ENCODE measurements around the gene ZNF280C. TPM values are rescaled to one million over a fixed set of nuclear protein-coding genes. Genes with fewer than 3 reads are reported as not detected.

ZNF280C gene
- total RNA-seq, 1 donor from 2014 or later: 13.2 TPM

DNA sequence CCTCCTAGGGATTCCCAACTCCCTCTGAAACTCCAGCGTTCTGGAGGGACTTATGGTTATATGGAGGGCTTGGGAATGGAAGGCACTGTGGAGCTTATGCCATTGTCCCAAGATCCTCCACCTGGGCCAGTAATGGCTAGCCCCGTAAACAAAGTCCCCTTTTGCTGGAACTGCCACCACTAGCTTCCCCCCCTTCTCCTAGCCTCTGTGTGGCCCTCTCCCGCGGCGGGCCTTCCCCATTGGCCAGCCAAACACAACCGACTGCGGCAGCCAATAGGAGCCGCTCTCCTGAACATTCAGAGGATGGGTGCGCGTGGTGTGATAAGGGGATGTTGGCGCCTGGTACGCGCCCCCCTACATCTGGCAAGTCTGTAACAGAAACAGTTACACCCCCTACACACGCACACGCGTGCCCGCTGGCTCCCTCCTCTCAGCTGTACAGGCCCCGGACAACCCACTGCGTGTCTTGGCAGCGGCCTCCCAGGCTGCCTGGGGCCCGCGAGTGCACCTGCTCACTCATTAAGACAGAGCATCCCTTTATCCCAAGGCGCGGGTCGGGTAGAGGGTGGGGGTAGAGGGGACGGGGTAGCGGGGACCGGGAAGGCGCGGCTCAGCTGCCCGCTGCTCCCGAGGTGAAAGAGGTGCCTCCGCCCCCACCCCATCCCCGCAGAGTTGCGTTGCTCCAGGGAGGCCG, 97.8 kb downstream of the ZNF280C start:
- no peak overlapping the region for H3K27ac Mint-ChIP-seq
- no peak for DNase-seq (ENCODE audit: extremely low spot score, unreplicated experiment)
- no peak for TF ChIP-seq CTCF (conservative IDR thresholded peaks at IDR 0.05)
- H3K27me3 Mint-ChIP-seq: peaks cover 12% of the 10 kb centered on the region
- peaks cover 6% of the 10 kb centered on the region for H3K4me1 Mint-ChIP-seq (ENCODE audit: unreplicated experiment)
- H3K9me3 Mint-ChIP-seq: no peaks in the 10 kb centered on the region
- peak overlapping the region; percentile 83 for H3K4me3 Mint-ChIP-seq
- no peaks in the 10 kb centered on the region for H3K36me3 Mint-ChIP-seq

DNA sequence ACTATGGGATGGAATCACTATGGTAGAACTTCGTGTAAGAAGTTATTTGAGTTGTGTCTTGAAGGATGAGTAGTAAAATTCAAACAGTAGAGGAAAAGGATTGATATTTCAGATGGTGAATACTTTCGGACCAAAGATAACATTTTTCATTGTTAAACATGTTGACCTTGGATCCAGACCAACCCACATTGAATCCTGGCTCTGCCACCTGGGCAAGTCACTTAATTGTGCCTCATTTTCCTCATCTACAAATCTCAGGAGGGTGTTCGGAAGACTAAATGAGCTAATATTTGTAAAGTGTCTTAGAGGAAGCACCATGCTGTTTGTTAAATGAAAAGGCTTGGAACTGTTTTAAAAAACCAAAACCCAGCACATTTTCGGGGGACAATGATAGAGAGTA, 101.7 kb downstream of the ZNF280C start:
- Mint-ChIP-seq H3K4me1 (ENCODE audit: unreplicated experiment) (no peaks in the 10 kb centered on the region), H3K36me3 (peaks cover under 1% of the 10 kb centered on the region), H3K4me3 (peak overlapping the region; percentile 88), H3K9me3 (no peaks in the 10 kb centered on the region), H3K27me3 (peaks cover 9% of the 10 kb centered on the region), H3K27ac (no peak overlapping the region)
- no peak for TF ChIP-seq CTCF (conservative IDR thresholded peaks at IDR 0.05)
- no peak for DNase-seq (ENCODE audit: extremely low spot score, unreplicated experiment)

DNA sequence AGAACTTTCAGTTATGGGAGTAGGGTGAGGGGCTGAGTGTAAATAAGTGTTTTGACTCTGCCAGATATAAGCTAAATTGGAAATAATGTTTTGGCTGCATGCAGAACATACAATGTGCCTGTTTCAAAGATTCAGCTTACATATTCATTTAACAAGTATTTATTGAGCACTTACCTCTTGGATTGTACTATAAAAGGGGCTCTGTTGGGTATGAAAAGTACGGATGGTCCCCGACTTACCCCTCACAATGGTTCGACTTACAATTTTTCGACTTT, 102.3 kb downstream of the ZNF280C start:
- H3K27ac Mint-ChIP-seq: peak overlapping the region; percentile 87
- no peak for DNase-seq (ENCODE audit: extremely low spot score, unreplicated experiment)
- H3K27me3 Mint-ChIP-seq: peaks cover 9% of the 10 kb centered on the region
- no peak for TF ChIP-seq CTCF (conservative IDR thresholded peaks at IDR 0.05)
- no peaks in the 10 kb centered on the region for H3K9me3 Mint-ChIP-seq
- H3K4me3 Mint-ChIP-seq: peak overlapping the region; percentile 88
- peaks cover 3% of the 10 kb centered on the region for H3K36me3 Mint-ChIP-seq
- H3K4me1 Mint-ChIP-seq (ENCODE audit: unreplicated experiment): no peaks in the 10 kb centered on the region

DNA sequence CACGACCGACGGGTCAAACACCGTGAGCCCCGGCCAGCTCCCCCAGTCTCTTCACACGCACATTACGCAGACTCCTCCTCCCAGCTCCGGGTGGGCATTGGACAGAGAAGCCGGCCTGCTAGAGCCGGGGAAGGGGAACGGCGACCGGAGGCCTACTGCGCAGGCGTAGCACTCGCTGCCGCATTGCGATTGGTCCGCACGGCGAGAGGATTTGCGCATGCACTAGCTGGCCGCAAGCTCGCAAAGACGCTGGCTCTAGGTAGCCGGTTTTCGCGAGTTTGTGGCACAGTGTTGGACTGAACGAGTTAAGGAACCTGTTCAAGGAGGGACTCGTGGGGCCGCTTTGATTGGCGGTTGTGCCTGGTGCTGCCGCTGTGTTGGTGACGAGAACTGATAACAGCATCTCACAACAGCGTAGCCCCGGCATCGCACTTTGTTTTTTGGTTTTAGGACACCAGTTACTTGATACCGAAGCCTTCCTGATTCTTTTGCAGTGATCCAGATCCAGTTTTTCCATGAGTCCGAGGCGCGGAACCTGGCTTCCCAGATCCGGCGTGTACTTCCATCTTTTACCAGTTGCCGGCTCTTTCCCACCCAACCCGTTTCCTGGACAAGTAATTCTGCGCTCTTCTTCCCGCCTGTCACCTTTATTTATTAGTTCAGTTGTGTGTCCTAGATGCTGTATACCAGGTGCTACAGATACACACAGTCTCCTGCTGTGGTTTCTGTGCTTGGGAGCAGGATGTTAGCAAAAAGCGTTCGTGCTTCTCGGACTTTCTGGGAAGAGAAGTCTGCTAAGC, 102.8 kb downstream of the ZNF280C start, which contains the start of gene AIFM1:
Gene AIFM1, minus strand, starts transcription at position 139 of the 800 bp plus-strand sequence. CDS start 185 bp downstream, outside the sequence.
- no peaks in the 10 kb centered on the region for H3K9me3 Mint-ChIP-seq
- no peak for TF ChIP-seq CTCF (conservative IDR thresholded peaks at IDR 0.05)
- no peaks in the 10 kb centered on the region for H3K4me1 Mint-ChIP-seq (ENCODE audit: unreplicated experiment)
- peak within 1 kb of the TSS; percentile 88 for H3K4me3 Mint-ChIP-seq
- H3K27ac Mint-ChIP-seq: peak within 1 kb of the TSS; percentile 87
- DNase-seq (ENCODE audit: extremely low spot score, unreplicated experiment): peak; percentile 93
- peaks cover 8% of the 10 kb centered on the region for H3K27me3 Mint-ChIP-seq
- H3K36me3 Mint-ChIP-seq: peaks cover 3% of the 10 kb centered on the region

GRCh38 chrX:130165181-130165702, 103.5 kb downstream of the ZNF280C start:
- peak overlapping the region; percentile 87 for H3K27ac Mint-ChIP-seq
- H3K36me3 Mint-ChIP-seq: peaks cover 3% of the 10 kb centered on the region
- peaks cover under 1% of the 10 kb centered on the region for H3K4me1 Mint-ChIP-seq (ENCODE audit: unreplicated experiment)
- DNase-seq (ENCODE audit: extremely low spot score, unreplicated experiment): no peak
- no peaks in the 10 kb centered on the region for H3K9me3 Mint-ChIP-seq
- no peak for TF ChIP-seq CTCF (conservative IDR thresholded peaks at IDR 0.05)
- H3K4me3 Mint-ChIP-seq: peak overlapping the region; percentile 88
- peaks cover 2% of the 10 kb centered on the region for H3K27me3 Mint-ChIP-seq

Measured in type B pancreatic cell (in vitro differentiated cells).